ENCODE results near the gene KDM4E.

The KDM4E gene

DNA sequence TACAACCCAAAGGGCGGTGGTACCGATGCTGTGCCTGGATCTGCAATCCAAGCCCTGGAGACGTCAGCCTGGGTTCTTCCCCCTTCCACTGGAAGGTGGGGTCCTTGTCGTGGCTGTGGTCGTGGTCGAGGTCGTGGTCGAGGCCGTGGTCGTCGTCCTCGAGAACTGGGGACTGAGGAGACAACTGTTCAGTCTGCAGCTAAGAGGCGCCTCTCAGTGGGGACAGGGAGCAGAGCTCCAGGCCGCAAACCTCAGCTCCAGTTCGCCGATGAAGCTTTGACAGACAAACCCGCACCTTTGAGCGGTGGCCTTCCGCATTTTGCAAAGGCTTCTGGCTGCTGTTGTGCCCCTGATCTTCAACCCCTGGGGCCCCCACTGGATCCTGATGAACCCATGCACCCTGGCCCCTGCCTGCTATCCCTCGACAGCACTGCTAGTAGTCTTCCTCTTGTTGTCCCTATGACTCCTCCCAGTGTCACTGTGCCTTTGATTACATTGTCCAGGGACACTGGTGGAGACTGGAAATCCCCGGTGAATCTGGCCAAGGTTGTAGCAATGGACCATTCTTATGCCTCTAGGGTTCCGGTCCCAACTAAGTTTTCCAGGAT, 25.6 kb downstream of the KDM4E start:
- no peak for DNase-seq (ENCODE audit: low read depth in 3 of 3, low spot score in 1 of 3)

- no peak for DNase-seq (ENCODE audit: low read depth in 3 of 3, low spot score in 1 of 3)
These were observed 29.3 kb downstream of the KDM4E start for GRCh38 chr11:95054356-95054755.

DNA sequence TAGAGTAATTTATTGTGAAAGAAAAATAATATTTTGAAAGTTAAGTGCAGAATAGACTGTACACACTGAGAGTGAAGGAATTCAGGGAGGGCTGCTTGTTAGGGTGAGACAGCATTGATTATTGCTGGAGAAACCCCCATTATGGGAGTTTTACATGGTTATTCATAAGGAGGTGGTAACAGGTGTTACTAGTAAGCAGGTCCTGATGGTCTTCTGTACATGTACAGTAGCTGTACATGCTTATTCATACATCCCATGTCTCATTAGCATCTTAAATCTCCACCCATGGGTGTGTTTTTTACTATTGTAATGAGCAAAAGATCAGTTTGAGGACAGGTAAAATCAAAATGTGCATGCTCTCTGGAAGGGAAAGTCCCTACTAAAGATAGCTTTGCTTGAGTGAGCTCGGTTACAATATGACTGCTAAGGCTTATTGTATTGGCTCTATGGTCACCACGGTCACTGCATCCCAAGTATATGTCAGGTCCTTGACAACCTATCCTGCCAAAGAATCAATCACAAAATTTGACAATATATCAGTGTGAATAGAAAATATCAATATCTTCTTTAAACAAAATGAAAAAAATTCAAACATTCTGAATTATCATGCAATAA, 30.3 kb downstream of the KDM4E start:
- DNase-seq (ENCODE audit: low read depth in 3 of 3, low spot score in 1 of 3) = no peak

- no peak for DNase-seq (ENCODE audit: low read depth in 3 of 3, low spot score in 1 of 3)
These were observed 32.9 kb downstream of the KDM4E start for GRCh38 chr11:95057959-95058358.

DNA sequence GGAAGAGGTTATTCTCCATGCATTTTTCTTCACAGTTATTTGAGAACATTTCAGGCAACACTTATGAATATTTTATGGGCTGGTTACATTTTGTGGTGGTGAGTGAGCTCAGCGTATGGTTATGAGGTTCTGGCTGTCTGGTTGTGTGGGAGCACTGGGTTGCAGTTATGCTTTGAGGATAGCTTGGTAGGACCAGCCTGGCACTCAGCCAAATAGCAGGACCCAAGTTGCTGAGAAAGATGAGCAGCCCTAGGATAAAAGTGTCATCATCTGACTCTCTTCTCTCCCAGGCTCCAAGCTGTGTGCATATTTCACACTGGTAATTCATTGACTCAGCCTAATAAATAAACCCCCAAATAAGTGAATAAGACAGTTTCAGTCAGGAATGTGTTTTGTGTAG, 33.6 kb downstream of the KDM4E start:
- DNase-seq (ENCODE audit: low read depth in 3 of 3, low spot score in 1 of 3) = no peak

- no peak for DNase-seq (ENCODE audit: low read depth in 3 of 3, low spot score in 1 of 3)
These were observed 34.0 kb downstream of the KDM4E start for GRCh38 chr11:95059046-95059445.

DNA sequence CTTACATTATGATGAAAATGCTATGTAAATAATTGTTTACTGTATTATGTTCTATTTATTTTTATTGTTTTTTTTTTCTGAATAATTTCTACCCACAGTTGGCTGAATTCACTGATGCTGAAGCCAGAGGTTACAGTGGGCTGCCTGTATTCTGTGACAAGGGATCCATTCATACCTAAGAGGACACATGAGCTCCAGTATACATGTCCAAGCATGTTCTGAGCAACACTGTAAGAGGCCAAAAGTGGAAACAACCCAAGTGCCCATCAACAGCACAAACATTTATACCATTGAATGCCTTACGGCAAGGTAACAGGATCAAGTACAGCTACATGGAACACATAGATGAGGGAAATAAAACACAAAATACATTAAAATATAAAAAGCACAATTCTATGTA, 40.3 kb downstream of the KDM4E start:
- DNase-seq (ENCODE audit: low read depth in 3 of 3, low spot score in 1 of 3) = no peak

- DNase-seq (ENCODE audit: low read depth in 3 of 3, low spot score in 1 of 3) = no peak
These were observed 41.6 kb downstream of the KDM4E start, which contains the start of gene SRSF8 for GRCh38 chr11:95066716-95067038. Gene SRSF8, plus strand, starts transcription at chr11:95066919. Its CDS starts 308 bp downstream, at chr11:95067227.

DNA sequence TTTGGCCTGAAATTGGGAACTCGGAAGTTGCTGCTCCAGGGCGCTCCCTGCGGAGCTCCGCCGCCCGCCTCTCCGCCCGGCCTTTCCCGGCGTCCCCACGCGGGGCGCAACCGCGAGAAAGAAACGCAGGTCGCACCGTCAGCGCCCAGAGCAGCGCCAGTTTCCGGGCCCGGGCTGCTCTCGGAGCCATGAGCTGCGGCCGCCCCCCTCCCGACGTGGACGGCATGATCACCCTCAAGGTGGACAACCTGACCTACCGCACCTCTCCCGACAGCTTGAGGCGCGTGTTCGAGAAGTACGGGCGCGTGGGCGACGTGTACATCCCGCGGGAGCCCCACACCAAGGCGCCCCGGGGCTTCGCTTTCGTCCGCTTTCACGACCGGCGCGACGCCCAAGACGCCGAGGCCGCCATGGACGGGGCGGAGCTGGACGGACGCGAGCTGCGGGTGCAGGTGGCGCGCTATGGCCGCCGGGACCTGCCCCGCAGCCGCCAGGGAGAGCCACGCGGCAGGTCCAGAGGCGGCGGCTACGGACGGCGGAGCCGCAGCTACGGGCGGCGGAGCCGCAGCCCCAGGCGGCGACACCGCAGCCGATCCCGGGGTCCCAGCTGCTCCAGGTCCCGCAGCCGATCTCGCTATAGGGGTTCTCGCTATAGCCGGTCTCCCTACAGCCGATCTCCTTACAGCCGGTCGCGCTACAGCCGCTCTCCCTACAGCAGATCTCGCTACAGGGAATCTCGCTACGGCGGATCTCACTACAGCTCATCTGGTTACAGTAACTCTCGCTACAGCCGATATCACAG, 42.2 kb downstream of the KDM4E start:
- peak in 2 of 3 donors; percentile 31 to 61 for DNase-seq (ENCODE audit: low read depth in 3 of 3, low spot score in 1 of 3)

GRCh38 chr11:95067841-95068219, 42.8 kb downstream of the KDM4E start:
- no peak for DNase-seq (ENCODE audit: low read depth in 3 of 3, low spot score in 1 of 3)

GRCh38 chr11:95068549-95068948, 43.5 kb downstream of the KDM4E start:
- DNase-seq (ENCODE audit: low read depth in 3 of 3, low spot score in 1 of 3) = no peak

DNA sequence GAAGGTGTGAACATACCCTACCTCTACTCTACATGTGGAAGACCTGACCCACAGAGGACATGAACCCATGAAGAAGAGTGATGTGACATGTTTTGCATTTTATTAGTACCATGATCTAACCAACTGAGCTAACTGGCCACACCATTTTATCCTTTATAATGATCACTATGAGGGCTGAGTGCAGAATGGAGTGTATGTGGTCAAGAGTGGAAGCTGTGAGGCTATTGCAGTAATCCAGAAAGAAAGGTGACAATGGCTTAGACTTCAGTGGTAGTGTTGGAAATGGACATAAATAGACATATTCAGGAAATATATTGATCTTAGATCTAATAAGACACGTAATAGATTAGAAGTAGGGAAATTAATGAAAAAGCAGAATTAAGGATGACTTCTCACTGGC, 45.4 kb downstream of the KDM4E start:
- no peak for DNase-seq (ENCODE audit: low read depth in 3 of 3, low spot score in 1 of 3)

DNA sequence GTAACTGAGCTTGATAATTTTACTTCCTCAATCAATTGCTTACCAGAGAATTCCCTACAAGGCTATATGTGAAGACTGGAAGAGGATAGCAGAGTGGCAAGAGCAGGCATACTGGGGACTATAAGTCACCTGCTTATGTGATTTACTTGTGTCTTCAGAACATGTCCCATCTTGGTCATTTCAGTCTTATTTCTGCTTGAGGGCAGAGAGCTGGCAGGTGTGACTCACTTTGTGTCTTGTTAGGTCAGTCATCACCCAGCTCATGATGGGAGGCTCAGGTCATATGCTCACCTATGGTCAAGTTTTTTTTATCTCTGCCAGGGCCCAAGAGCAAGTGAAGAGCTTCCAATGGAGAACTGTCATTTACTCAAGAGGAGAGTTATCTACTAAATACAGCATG, 47.9 kb downstream of the KDM4E start:
- no peak for DNase-seq (ENCODE audit: low read depth in 3 of 3, low spot score in 1 of 3)

DNA sequence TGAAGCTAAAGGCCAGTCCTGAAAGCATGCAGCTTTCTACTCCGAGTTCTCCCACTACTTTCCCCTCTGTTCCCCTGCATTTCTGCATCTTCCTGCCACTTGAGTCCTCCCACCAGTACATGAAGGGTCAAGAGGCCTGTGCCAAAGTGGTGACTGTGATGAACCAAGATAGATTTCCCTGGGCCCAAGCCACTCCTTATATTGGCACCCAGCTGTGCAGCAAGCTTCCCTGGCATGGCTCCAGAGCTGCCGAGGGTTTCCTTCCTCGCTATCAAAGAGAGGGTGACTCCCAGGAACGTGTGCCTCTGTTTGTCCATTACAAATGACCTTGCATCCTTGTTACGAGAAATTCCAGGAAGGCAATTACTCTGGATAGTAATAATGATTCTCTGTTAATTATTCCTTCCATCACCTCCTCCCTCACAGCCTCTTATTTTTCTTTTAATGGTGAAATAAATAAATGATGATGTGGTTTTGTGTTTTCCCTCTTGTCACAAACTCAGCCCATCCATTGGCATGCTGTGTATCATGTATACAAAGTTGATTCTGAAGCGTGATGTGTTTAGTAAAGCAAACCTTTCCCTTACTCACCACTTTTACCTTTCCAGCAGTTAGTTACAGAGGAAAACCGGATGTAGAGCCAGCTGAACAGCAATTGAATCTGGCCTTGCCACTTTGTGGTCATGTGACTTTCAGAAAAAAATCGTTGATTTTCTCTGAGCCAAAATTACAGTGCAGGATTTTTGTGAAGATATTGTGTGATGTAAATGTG, 49.9 kb downstream of the KDM4E start:
- no peak for DNase-seq (ENCODE audit: low read depth in 3 of 3, low spot score in 1 of 3)

DNA sequence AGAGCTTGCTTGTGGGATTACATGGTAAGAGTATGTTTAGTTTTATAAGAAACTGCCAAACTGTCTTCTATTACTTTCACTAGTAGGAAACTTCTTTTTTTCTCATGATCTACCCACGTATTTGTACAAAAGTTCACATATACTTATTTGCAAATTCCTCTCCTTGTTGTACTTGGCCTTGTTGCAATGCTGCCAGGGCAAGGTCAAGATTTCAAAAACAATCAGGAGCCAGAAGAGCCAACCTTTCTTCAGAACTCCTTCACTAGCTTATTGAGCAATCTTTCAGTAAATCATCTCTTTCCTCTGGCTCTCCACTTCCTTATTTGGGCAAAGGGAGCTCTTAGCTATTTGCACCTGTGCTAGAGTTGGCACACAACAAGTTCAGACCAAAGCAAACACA, 51.4 kb downstream of the KDM4E start:
- no peak for DNase-seq (ENCODE audit: low read depth in 3 of 3, low spot score in 1 of 3)

GRCh38 chr11:95076981-95077380, 51.9 kb downstream of the KDM4E start:
- DNase-seq (ENCODE audit: low read depth in 3 of 3, low spot score in 1 of 3) = no peak

Data from stimulated activated CD4-positive, alpha-beta T cell treated with anti-CD3 and anti-CD28 coated beads, TNF-alpha, amount 100 ng/mL, for 1 hour (primary cell).